Measurements from ENCODE around the gene ZBTB24. TPM values are rescaled to one million over a fixed set of nuclear protein-coding genes. Genes with fewer than 3 reads are reported as not detected.

ZBTB24 gene
- total and polyA plus RNA-seq, 3 donors from 2014 or later: 8.1 to 13.3 (median 12.4) TPM

DNA sequence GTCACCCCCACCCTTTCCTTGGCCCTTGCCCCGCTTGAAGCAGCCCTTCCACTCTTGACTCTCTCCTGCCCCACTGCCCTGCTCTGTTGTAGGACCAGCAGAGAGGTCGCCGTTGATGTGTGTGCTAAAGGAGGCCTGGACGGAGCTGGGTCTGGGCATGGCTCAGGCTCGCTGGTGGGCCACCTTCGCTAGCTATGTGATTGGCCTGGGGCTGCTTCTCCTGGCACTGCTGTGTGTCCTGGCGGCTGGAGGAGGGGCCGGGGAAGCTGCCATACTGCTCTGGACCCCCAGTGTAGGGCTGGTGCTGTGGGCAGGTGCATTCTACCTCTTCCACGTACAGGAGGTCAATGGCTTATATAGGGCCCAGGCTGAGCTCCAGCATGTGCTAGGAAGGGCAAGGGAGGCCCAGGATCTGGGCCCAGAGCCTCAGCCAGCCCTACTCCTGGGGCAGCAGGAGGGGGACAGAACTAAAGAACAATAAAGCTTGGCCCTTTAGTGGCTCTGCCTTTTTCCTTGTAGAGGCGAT lies 39.5 kb downstream of the ZBTB24 start:
- no peak for TF ChIP-seq POLR2A (IDR thresholded peaks at IDR 0.05)
- TF ChIP-seq, protein P1, sequence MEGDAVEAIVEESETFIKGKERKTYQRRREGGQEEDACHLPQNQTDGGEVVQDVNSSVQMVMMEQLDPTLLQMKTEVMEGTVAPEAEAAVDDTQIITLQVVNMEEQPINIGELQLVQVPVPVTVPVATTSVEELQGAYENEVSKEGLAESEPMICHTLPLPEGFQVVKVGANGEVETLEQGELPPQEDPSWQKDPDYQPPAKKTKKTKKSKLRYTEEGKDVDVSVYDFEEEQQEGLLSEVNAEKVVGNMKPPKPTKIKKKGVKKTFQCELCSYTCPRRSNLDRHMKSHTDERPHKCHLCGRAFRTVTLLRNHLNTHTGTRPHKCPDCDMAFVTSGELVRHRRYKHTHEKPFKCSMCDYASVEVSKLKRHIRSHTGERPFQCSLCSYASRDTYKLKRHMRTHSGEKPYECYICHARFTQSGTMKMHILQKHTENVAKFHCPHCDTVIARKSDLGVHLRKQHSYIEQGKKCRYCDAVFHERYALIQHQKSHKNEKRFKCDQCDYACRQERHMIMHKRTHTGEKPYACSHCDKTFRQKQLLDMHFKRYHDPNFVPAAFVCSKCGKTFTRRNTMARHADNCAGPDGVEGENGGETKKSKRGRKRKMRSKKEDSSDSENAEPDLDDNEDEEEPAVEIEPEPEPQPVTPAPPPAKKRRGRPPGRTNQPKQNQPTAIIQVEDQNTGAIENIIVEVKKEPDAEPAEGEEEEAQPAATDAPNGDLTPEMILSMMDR (IDR thresholded peaks at IDR 0.05): no peak
- 92 to 93% methylated on average over 5 to 10 of the region's 10 CpGs for WGBS, 2 donors
- Histone ChIP-seq H3K4me1 (peaks cover 4% of the 10 kb centered on the region), H3K27ac (no peak overlapping the region), H3K9me3 (no peaks in the 10 kb centered on the region), H3K27me3 (no peaks in the 10 kb centered on the region), H3K4me3 (no peak overlapping the region), H3K36me3 (ENCODE audit: low read depth, missing control alignments) (no peaks in the 10 kb centered on the region)
- no peak for DNase-seq
- intact Hi-C loops (cut with DNase I; ENCODE audit: low total_unique reads): no loop called here

DNA sequence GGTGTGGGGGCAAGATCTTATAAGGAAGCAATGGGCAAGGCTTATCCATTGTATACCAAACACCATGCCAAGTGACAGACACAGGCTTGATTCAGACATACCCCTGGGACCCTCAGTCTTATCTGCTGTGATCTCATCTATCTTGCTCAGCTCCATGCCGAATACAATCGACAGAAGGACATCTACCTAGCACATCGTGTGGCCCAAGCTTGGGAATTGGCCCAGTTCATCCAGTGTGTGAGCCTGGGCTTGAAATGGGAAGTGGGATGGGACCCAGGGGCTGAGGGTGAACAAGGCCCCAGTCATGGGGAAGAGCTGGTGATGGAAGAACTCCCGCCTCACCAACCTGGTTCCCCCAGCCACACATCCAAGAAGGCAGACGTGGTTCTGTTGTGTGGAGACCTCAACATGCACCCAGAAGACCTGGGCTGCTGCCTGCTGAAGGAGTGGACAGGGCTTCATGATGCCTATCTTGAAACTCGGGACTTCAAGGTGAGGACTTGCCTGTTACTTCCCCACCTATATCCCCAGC lies 40.6 kb downstream of the ZBTB24 start:
- intact Hi-C loops (cut with DNase I; ENCODE audit: low total_unique reads): no loop called here
- H3K4me3 ChIP-seq: no peak overlapping the region

DNA sequence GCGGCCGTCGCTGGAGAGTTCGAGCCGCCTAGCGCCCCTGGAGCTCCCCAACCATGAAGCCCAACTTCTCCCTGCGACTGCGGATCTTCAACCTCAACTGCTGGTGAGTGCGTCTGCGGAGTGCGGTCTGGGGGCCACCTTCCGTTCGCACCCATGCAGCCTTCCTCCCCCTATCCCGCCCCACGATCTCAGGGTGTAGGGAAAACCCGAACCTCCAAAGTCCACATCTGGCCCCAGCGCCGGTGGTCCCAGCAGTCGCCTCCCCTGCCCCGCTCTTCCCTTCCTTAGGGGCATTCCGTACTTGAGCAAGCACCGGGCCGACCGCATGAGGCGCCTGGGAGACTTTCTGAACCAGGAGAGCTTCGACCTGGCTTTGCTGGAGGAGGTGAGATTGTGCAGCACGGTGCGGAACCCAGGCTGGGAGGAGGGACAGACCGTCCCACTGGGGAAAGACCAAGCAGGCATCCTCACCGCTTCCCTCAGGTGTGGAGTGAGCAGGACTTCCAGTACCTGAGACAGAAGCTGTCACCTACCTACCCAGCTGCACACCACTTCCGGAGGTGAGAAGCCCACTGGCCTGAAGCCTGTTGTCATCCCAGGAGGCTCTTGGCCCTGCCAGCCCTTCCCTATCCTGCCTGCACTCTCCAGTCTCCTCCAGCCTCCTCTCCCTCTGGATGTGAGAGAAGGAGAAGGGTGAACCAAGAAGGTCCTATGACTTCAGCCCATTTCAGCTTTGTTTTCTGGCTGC lies 41.8 kb downstream of the ZBTB24 start:
- Histone ChIP-seq H3K36me3 (ENCODE audit: low read depth, missing control alignments) (no peaks in the 10 kb centered on the region), H3K9me3 (no peaks in the 10 kb centered on the region), H3K27ac (peak overlapping the region; percentile 82 to 85), H3K27me3 (no peaks in the 10 kb centered on the region), H3K4me1 (peaks cover 4% of the 10 kb centered on the region), H3K4me3 (peak overlapping the region; percentile 88 to 94)
- no peak for TF ChIP-seq POLR2A (IDR thresholded peaks at IDR 0.05)
- TF ChIP-seq, protein P1 (IDR thresholded peaks at IDR 0.05): peak in 2 of 3 experiments; percentile 2 to 16
- 0% methylated on average over 4 to 31 of the region's 31 CpGs for WGBS, 2 donors
- intact Hi-C loops (cut with DNase I; ENCODE audit: low total_unique reads): no loop called here
- DNase-seq: peak; percentile 63

More for the DNA sequence above, 40.6 kb downstream of the ZBTB24 start:
- no peaks in the 10 kb centered on the region for H3K27me3 ChIP-seq
- H3K9me3 ChIP-seq: no peaks in the 10 kb centered on the region
- no peak overlapping the region for H3K27ac ChIP-seq
- DNase-seq: no peak
- H3K4me1 ChIP-seq: peaks cover 4% of the 10 kb centered on the region
- TF ChIP-seq, protein P1 (IDR thresholded peaks at IDR 0.05): no peak
- no peak for TF ChIP-seq POLR2A (IDR thresholded peaks at IDR 0.05)
- H3K36me3 ChIP-seq (ENCODE audit: low read depth, missing control alignments): no peaks in the 10 kb centered on the region
- 95 to 100% methylated on average over 3 to 6 of the region's 6 CpGs for WGBS, 2 donors

DNA sequence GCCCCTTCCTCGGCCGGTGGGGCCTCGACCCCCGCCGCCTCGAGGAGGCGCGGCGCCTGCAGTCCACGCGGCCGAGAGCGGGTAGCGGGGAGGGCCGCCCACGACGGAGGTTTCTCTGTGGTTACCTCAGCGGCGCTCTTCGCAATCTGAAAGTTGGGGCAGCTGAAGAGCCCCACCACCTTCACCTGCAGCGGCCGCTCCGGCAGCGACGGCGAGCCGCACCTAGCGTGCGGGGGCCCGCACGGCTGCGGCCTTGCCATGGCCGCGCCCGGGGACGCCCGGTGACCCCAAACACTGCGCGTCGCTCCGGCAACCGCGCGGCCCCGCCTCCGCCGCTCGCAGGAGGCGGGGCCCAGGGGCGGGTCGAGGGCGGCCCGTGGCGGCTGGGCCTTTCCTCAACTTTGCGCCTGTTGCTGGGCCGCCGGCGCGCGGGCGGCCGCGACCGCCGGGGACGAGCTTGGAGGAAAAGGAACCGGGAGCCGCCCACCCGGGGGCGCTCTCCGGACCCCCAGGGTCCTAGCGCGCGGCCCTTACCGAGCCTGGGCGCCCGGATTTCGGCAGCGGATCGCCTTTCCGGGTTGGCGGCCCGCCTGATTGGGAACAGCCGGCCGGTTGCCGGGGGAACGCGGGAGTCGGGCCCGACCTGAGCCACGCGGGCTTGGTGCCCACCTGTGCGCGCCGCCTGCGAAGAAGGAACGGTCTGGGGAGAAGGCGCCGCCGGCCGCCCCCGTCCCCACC lies 42.5 kb downstream of the ZBTB24 start, which contains the start of the genes PPIL6 and SMPD2:
Gene PPIL6 (minus strand): TSS at position 298 of the 738 bp plus-strand sequence. CDS start 38 bp downstream, at position 260.
Gene SMPD2 (plus strand): TSS at position 394 of the 738 bp plus-strand sequence. CDS start 398 bp downstream, outside the sequence.
- Histone ChIP-seq H3K4me1 (peaks cover 4% of the 10 kb centered on the region), H3K4me3 (peak within 1 kb of the TSS; percentile 88 to 94), H3K9me3 (no peaks in the 10 kb centered on the region), H3K36me3 (ENCODE audit: low read depth, missing control alignments) (no peaks in the 10 kb centered on the region), H3K27ac (peak within 1 kb of the TSS; percentile 82 to 85), H3K27me3 (no peaks in the 10 kb centered on the region)
- peak; percentile 92 for DNase-seq
- intact Hi-C loops (cut with DNase I; ENCODE audit: low total_unique reads): no loop called here
- 1% methylated on average over 96 of the region's 102 CpGs; no CpG with 5 or more reads in 1 of the 2 donors for WGBS, 2 donors
- TF ChIP-seq POLR2A (IDR thresholded peaks at IDR 0.05): peak; percentile 8
- TF ChIP-seq, protein P1 (IDR thresholded peaks at IDR 0.05): peak in 2 of 3 experiments; percentile 11 to 25

All from testis (tissue), 3 donors.